Stimulated activated CD4-positive, alpha-beta T cell treated with anti-CD3 and anti-CD28 coated beads, Interleukin-2, amount 100 ng/mL, for 24 hours (primary cell): ENCODE measurements around the gene EEF1E1.

Experiments
- DNase-seq, 2 donors: peaks; one replicate each; pipeline ENCODE4 v3.0.0-alpha.2; 2020

EEF1E1 gene

DNA sequence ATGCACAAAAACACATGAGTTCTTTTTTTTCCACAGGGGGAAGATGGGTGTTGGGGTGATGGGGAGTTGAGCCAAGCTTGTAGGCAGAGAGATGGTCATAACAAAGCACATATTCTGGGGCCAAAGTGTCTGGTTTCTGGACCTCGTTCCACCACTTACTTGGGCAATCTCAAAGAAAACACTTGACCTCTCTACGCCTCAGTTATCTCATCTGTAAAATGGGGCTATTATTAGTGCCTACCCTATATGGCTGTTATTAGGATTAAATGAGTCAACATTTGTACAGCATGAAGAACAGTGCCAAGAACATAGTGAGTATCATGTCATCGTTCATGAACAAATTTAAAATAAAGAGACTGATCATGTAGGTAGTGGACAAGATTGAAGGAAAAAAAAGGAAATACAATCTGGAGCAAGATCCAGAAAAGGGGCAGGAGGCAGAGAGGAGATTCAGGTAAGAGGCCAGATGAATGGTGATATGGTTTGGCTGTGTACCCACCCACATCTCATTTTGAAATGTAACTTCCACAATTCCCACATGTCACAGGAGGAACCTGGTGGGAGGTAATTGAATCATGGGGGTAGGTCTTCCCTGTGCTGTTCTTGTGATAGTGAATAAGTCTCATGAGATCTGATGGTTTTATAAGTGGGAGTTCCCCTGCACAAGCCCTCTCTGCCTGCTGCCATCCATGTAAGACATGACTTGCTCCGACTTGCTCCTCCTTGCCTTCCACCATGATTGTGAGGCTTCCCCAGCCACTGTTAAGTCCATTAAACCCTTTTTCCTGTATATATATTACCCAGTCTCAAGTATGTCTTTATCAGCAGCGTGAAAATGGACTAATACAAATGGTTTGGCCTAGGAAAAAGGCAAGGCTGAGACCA, 14.2 kb downstream of the EEF1E1 start:
- no peak for DNase-seq

DNA sequence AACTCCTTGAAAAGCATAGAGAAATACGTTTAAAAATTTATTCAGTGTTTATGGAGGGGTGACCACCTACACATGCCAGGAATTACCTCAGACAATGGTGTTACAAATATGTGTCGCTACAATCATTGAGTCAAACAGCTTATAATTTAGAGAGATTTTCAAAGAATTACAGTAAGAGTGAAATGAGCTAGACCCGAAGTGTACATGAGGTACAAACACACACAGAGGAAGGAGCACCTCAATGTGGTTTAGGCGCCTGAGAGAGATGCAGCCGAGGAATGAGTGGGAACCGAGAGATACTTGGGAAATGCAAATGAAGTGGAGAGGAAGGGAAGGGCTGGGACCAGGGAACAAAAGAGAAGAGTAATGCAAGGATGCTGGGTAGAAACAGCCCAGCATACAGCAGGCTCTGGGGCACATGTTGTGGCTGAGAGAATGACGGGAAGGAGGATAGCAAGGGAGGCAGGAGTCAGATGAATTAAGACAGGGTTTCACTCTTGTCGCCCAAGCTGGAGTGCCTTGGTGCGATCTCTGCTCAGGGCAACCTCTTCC, 15.5 kb downstream of the EEF1E1 start:
- DNase-seq, result no peak

DNA sequence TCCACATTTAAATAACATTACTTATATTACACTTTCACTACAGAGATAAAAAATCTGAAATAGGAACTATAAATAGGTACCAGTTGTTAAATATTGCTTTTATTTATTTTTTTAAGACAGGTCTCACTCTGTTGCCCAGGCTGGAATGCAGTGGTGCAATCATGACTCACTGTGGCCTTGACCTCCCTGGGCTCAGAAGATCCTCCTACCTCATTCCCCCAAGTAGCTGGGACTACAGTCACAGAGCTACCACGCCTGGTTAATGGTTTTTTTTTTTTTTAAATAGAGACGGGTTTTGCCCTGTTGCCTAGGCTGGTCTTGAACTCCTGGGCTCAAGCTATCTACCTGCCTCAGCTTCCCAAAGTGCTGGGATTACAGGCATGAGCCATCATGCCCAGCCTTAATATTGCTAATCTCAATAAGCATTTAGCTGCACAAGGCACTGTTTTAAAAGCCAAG, 17.3 kb downstream of the EEF1E1 start:
- DNase-seq, result no peak

DNA sequence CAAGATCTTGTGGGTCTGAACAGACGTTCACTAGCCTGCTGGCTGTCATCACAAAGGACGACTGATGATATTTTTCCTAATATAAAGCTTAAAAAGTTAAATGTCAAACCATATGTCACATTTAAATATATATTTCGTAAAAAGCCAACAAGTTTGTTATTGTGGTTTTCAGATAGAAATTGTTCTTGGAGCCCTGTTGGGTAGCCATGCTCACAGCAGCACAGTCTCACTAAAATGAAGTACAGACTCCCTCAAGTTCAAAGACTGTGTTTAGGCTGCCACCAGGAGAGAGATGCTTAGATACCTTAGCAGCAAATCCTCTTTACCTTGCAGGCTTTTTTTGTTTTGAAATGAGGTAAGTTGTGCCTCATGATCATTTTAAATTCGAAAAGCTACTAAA, 17.8 kb downstream of the EEF1E1 start:
- no peak for DNase-seq

- DNase-seq, result no peak
Observed at GRCh38 chr6:8082954-8083858, 19.1 kb downstream of the EEF1E1 start.

DNA sequence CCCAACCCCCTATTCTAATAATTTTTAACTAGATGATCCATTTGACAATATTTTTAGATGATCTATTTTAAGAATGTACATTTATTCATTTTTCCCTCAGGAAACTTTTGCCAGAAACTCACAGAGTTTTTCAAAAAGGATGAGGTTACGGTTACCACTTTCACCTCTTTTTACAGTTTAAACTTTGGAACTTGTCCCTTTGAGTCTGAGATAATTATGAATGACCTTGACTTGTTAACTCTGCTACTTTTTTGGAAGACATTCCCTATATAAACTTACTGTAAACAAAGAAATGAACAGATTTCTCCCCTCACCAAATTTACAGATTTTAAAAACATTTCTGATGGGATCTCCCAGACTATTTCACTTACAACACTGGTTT, 19.8 kb downstream of the EEF1E1 start:
- no peak for DNase-seq

- no peak for DNase-seq
Observed at GRCh38 chr6:8080362-8081151, 21.8 kb downstream of the EEF1E1 start.

- no peak for DNase-seq
Observed at GRCh38 chr6:8079126-8079525, 23.2 kb downstream of the EEF1E1 start.

GRCh38 chr6:8077991-8078390, 24.4 kb downstream of the EEF1E1 start:
- no peak for DNase-seq

DNA sequence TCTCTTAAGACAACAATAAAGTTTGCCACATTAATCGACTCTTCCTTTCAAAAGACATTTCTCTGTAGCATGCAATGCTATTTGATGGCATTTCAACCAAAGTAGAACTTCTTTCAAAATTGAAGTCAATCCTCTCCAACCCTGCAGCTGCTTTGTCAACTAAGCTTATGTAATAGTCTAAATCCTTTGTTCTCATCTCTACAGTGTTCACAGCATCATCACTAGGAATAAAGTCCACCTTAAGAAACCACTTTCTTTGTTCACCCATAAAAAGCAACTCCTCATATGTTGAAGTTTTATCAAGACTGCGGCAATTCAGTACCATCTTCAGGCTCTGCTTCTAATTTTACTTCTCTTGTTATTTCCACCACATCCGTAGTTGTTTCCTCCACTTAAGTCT, 26.6 kb downstream of the EEF1E1 start:
- DNase-seq, result no peak

DNA sequence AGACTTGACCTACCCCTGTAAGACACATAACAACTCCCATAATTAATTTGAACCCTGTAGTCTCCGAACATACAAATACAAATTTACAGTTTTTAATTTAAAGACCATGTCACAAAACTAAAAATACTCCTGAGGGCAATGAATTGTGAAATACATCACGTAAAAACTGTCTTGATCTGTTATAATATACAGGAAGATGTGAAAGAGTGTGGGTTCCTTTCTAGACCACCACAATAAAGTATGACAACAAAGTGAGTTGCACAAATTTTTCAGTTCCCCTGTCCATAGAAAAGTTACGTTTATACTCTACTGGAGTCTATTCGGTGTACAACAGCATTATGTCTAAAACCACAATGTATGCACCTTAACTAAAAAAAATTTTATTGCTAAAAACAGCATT, 27.2 kb downstream of the EEF1E1 start:
- DNase-seq, result no peak

- no peak for DNase-seq
Observed at GRCh38 chr6:8074213-8074612, 28.1 kb downstream of the EEF1E1 start.

GRCh38 chr6:8073758-8074157, 28.6 kb downstream of the EEF1E1 start:
- DNase-seq, result no peak

DNA sequence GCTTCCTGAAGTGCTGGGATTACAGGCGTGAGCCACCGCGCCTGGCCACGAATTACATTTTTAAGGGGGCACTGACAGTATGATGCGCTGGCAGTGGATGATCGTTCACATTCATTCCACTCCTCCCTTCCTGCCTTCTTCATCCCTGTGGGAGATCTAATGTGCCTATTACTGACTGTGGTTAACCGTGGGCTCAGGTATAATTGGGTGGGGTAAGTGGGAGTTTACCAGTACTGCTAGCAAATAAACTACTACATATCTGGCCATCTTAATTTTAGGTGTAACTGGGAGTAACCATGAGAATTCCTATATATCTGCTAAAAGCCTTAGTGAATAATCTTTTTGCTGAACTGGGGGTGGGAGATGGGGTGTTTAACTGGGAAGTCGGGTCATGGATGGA, 31.6 kb downstream of the EEF1E1 start:
- DNase-seq, result no peak

DNA sequence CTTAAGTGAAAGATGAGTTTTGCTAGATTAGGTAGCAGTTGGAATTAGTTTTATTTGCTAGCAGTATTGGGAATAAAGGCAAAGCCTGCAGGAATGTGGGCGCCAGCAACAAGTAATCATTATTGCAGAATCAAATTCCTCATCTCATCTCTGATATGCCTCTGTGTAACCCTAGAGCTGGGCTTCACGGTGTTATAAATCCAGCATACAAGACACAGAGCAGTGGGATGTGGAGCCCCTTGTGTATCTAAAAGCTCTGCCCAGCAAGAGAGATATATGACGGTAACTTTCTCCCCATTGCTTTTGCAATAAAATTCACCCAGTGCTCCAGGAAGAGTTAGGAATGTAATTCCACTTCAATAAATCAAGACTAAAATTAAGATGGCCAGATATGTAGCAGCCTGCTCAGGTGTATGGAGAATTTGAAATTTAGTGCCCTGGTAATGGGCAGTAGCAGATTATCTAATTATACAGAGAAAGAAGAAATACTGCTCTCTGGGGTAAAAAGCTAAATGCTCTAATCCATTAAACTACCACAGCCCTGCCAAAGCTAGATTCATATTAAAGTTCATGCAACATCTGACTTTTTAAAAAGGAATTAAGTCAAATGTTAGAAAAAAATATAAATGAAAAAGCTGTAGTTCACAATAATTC, 32.6 kb downstream of the EEF1E1 start:
- no peak for DNase-seq

DNA sequence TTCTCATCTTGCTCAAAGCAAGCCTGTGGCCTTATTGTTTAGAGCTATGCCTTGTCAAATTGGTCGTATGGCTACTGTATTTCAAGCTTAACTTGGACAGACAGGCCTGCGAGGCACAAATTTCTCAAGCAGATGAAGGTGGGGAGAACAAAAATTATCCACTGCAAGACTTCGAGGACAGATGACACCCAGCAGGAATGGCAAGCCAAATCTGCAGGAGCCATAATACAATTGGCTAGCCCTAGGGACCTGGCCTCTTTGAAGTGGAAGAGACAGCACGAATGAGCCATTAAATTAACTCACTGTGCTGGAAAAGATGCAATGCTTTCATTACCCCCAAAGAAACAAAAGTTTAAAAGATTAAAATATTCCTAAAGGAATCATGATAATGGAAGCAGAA, 33.2 kb downstream of the EEF1E1 start:
- DNase-seq, result no peak

GRCh38 chr6:8066108-8066507, 36.2 kb downstream of the EEF1E1 start:
- no peak for DNase-seq

GRCh38 chr6:8065519-8065911, 36.8 kb downstream of the EEF1E1 start:
- peak; percentile 30 to 58 for DNase-seq

DNA sequence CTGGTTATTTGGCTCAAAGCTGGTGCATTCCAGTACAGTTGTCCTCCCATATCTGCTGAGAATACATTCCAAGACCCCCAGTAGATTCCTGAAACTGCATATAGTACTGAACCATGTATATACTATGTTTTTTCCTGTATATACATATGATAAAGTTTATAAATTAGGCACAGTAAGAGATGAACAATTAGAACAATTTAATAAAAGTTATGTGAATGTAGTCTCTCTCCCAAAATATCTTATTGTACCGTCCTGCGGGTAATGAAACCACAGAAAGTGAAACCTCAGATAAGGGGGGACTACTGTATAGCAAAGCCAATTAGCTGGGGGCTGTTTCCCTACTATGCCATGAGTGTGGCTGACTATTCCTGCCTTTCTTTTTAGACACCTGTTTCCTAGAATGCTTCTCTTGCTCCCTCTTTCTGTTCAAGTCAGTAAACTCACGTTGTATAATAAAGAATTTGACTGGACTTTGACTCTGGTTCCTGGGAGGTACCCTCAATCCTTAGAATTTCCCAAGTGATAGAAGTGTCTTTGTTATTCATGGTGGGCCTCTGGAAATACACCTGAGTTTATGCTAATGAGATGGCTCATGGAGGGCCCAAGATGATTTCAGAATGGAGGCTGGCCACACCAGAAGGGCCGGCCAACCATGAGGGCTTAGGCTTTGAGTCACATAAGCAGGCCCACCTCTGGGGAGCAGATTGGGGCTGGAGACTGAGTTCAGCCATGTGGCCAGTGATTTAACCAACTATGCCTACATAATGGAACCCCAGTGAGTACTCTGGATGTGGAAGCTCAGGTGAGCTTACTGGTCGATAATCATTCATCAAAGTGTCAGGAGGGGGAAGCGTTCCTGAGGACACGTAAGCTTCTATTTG, 37.5 kb downstream of the EEF1E1 start:
- peak; percentile 15 to 18 for DNase-seq

GRCh38 chr6:8063761-8064637, 38.3 kb downstream of the EEF1E1 start, which contains the start of gene BLOC1S5:
Gene BLOC1S5, minus strand, starts transcription at chr6:8064389. Its CDS starts 13 bp downstream, at chr6:8064376.
- peak; percentile 98 to 99 for DNase-seq
